Ovary (tissue), 3 donors: ENCODE measurements around the gene FARSA.

Experiments used
- CTCF ChIP-seq, 3 donors: fragments of 450-650 bp in 2 of 3; fragments of 200-600 bp in 1 of 3; IDR thresholded peaks; one replicate each; pipeline versions ENCODE4 v1.5.1 to v1.8.0; 2016 to 2022; ENCODE audit warnings: antibody characterized with exemption in 3 of 3, mild to moderate bottlenecking in 1 of 3
- EP300 ChIP-seq: sonication (generic); formaldehyde crosslinking; IDR thresholded peaks from one replicate; pipeline ENCODE4 v1.6.1; 2017; ENCODE audit warnings: antibody characterized with exemption
- POLR2A ChIP-seq: fragments of 450-650 bp; IDR thresholded peaks from one replicate; pipeline ENCODE4 v1.6.1; 2017; ENCODE audit warnings: antibody characterized with exemption, mild to moderate bottlenecking, moderate library complexity
- donor health status: DM: no; HTN: no; CAD: no.

DNA sequence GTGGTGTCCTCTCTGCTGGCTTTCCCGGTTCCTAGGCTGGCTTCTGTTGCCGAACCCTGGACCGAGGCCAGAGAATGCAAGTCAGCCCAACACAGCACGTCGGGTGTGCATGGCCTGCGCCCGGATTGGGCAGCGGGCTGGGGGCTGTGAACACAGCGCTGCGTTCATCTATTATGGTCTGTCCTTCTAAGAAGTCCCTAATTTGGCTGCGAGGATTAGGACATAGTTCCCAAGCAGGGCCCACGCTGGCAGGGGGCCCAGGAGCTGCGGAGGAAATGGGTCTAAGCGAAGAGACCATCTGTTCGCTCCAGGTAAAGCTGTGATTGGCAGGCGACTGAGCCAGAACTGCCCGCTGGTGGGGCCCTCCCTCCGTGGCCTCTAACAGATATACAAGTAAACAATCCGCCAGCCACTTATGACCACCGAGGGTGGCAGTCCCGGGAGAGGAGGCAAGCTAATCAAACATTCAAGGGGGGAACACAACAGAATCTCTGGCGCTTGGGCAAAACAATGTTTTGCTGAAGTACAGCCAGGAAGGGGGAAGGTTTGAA lies 20.4 kb downstream of the FARSA start:
- TF ChIP-seq CTCF (IDR thresholded peaks at IDR 0.05) (no peak), POLR2A (no peak), EP300 (no peak)
